Natural killer cell treated with Interleukin-12 subunit alpha and Interleukin-12 subunit beta and Interleukin-15 and Interleukin-18, amount 100 ng/mL, for 72 hours (primary cell): ENCODE results near the gene SLC26A1. TPM values are rescaled to one million over a fixed set of nuclear protein-coding genes. Genes with fewer than 3 reads are reported as not detected.
"Not testable (repeated sequence)": the region's sequence is repeated elsewhere in the genome, so short reads cannot be mapped to it uniquely, and the experiment has no call there.

ENCODE experiments used
- ATAC-seq, 2 donors: fragments of 150-1000 bp; cut with Tn5 transposase in 1 of 2; sonication (Bioruptor Pico), chemical (Tn5 transposase) in 1 of 2; 2 replicates each; pipeline ENCODE4 v1.10.0; 2021
- DNase-seq: peaks from one replicate; pipeline ENCODE4 v3.0.0; 2022; ENCODE audit warnings: low spot score
- H3K27ac Mint-ChIP-seq, 2 donors: 1 replicate in 1 of 2; 2 replicates in 1 of 2; pipeline ENCODE4 v1.8.0; 2022; ENCODE audit warnings: mixed read lengths in 2 of 2, mild to moderate bottlenecking in 1 of 2, moderate library complexity in 1 of 2
- H3K27me3 Mint-ChIP-seq, 2 donors: 1 replicate in 1 of 2; 2 replicates in 1 of 2; pipeline ENCODE4 v1.8.0; 2022; ENCODE audit warnings: mixed read lengths in 2 of 2
- H3K36me3 Mint-ChIP-seq: one replicate; pipeline ENCODE4 v1.8.0; 2022; ENCODE audit warnings: mixed read lengths
- H3K4me1 Mint-ChIP-seq, 2 donors: 1 replicate in 1 of 2; 2 replicates in 1 of 2; pipeline ENCODE4 v1.8.0; 2022; ENCODE audit warnings: low read depth in 2 of 2, mixed read lengths in 2 of 2, mild to moderate bottlenecking in 1 of 2
- H3K4me3 Mint-ChIP-seq: one replicate; pipeline ENCODE4 v1.8.0; 2022; ENCODE audit warnings: mixed read lengths
- H3K9me3 Mint-ChIP-seq: 2 replicates; pipeline ENCODE4 v1.8.0; 2022; ENCODE audit warnings: mixed read lengths
- total RNA-seq, 2 donors: library from RNA; stranded (reverse); gene quantifications; one replicate each; pipeline ENCODE4 v1.2.3, GENCODE V29; 2022

Gene SLC26A1
- total RNA-seq, 2 donors from 2014 or later = 0.88 TPM; not detected in 1

- DNase-seq (no peak), ATAC-seq (no peak)
- H3K36me3 Mint-ChIP-seq = no peaks in the 10 kb centered on the region
- H3K27me3 Mint-ChIP-seq = no peaks in the 10 kb centered on the region
- no peak overlapping the region for H3K4me3 Mint-ChIP-seq
- peak overlapping the region in 1 of 2 donors; percentile 73 for H3K27ac Mint-ChIP-seq
- H3K4me1 Mint-ChIP-seq = peaks cover 0 to 16% of the 10 kb centered on the region in 2 donors
- no peaks in the 10 kb centered on the region for H3K9me3 Mint-ChIP-seq
Measured at GRCh38 chr4:951594-952468, 41.4 kb downstream of the SLC26A1 start.

- Mint-ChIP-seq H3K36me3 (no peaks in the 10 kb centered on the region), H3K27me3 (no peaks in the 10 kb centered on the region), H3K4me1 (peaks cover 2 to 16% of the 10 kb centered on the region in 2 donors), H3K4me3 (no peak overlapping the region), H3K27ac (no peak overlapping the region), H3K9me3 (no peaks in the 10 kb centered on the region)
- DNase-seq = no peak
- ATAC-seq = no peak
Measured at GRCh38 chr4:951186-951585, 42.0 kb downstream of the SLC26A1 start.

- ATAC-seq (peak in 1 of 2 donors; percentile 52), DNase-seq (peak; percentile 44)
- no peaks in the 10 kb centered on the region for H3K27me3 Mint-ChIP-seq
- no peak overlapping the region for H3K4me3 Mint-ChIP-seq
- H3K27ac Mint-ChIP-seq = peak overlapping the region in 1 of 2 donors; percentile 69
- peaks cover 10 to 22% of the 10 kb centered on the region in 2 donors for H3K4me1 Mint-ChIP-seq
- no peaks in the 10 kb centered on the region for H3K36me3 Mint-ChIP-seq
- no peaks in the 10 kb centered on the region for H3K9me3 Mint-ChIP-seq
Measured at GRCh38 chr4:950136-951020, 42.8 kb downstream of the SLC26A1 start.

DNA sequence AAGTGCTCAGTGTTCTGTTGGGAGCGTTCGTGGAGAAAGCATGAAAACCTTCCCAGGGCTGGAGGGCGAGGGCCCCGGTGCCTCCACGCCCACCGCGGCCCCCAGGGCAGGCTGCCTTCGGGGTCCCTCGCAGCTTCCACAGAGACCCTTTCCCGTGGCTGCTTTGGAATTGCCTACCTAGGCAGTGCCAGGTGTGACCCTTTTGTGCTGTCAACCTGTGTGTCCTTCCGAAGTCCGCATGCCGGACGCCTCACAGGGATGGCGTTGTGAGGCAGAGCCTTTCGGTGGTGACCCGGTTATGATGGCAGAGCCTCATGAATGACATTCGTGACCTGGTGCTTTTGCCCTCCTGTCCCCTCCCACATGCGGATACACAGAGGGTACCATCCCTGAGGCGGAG, 43.5 kb downstream of the SLC26A1 start:
- Mint-ChIP-seq H3K4me3 (no peak overlapping the region), H3K9me3 (no peaks in the 10 kb centered on the region), H3K36me3 (no peaks in the 10 kb centered on the region), H3K4me1 (peaks cover 10 to 22% of the 10 kb centered on the region in 2 donors), H3K27me3 (no peaks in the 10 kb centered on the region), H3K27ac (no peak overlapping the region)
- ATAC-seq (no peak), DNase-seq (peak; percentile 60)

GRCh38 chr4:948936-949300, 44.3 kb downstream of the SLC26A1 start:
- H3K27ac Mint-ChIP-seq = no peak overlapping the region
- ATAC-seq (no peak), DNase-seq (peak; percentile 54)
- H3K4me3 Mint-ChIP-seq = no peak overlapping the region
- no peaks in the 10 kb centered on the region for H3K9me3 Mint-ChIP-seq
- H3K27me3 Mint-ChIP-seq = no peaks in the 10 kb centered on the region
- peaks cover 10 to 22% of the 10 kb centered on the region in 2 donors for H3K4me1 Mint-ChIP-seq
- H3K36me3 Mint-ChIP-seq = no peaks in the 10 kb centered on the region

DNA sequence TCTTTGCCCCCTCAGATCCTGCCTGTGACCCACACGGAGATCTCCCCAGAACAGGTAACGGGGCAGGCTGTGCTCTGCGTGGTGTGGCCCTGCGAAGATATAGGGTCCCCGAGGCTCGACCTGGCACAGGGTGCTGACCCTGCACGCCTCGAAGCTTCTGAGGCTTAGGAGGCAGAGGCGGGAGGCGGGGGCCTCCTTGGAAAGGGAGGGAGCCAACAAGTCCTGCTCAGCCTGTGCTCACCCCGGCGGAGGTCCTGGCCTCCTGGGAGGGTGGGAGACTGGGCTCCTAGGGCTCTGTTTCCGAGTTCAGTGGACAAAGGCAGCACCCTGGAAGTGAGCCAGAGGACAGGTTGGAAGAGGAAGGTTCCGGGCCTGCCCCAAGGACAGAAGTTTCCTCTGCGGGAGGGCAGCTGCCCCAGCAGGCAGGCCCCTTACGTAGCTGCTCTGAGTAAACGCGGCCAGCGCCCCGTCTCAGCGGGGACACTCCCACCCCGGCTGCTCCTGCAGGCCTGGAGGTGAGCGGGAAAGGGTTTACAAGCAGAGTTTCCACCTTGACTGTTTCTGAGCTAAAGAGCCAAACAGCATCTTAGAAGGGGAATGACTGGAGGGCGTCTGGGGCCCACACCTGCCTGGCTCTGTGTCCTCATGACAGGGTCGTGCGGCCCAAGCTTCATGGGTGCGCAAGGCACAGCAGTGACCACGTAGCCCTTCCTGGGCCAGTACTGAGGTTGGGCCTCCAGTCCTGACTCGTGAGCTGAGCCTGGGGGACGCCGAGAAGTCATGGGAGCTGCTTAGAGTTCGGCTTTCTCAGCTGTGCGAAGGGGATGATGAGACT, 44.9 kb downstream of the SLC26A1 start:
- H3K36me3 Mint-ChIP-seq = no peaks in the 10 kb centered on the region
- H3K27me3 Mint-ChIP-seq = no peaks in the 10 kb centered on the region
- DNase-seq = peak; percentile 52
- no peak overlapping the region for H3K27ac Mint-ChIP-seq
- no peaks in the 10 kb centered on the region for H3K9me3 Mint-ChIP-seq
- H3K4me1 Mint-ChIP-seq = peaks cover 10 to 22% of the 10 kb centered on the region in 2 donors
- ATAC-seq = no peak
- H3K4me3 Mint-ChIP-seq = no peak overlapping the region

- Mint-ChIP-seq H3K9me3 (no peaks in the 10 kb centered on the region), H3K4me1 (peaks cover 10 to 22% of the 10 kb centered on the region in 2 donors), H3K27me3 (no peaks in the 10 kb centered on the region), H3K4me3 (no peak overlapping the region), H3K36me3 (no peaks in the 10 kb centered on the region), H3K27ac (no peak overlapping the region)
- DNase-seq = peak; percentile 46
- no peak for ATAC-seq
Measured at GRCh38 chr4:947491-947971, 45.7 kb downstream of the SLC26A1 start.

GRCh38 chr4:946517-947471, 46.4 kb downstream of the SLC26A1 start:
- Mint-ChIP-seq H3K4me3 (no peak overlapping the region), H3K9me3 (no peaks in the 10 kb centered on the region), H3K27me3 (no peaks in the 10 kb centered on the region), H3K27ac (no peak overlapping the region), H3K4me1 (peaks cover 10 to 22% of the 10 kb centered on the region in 2 donors), H3K36me3 (no peaks in the 10 kb centered on the region)
- ATAC-seq = no peak
- peak; percentile 34 for DNase-seq

DNA sequence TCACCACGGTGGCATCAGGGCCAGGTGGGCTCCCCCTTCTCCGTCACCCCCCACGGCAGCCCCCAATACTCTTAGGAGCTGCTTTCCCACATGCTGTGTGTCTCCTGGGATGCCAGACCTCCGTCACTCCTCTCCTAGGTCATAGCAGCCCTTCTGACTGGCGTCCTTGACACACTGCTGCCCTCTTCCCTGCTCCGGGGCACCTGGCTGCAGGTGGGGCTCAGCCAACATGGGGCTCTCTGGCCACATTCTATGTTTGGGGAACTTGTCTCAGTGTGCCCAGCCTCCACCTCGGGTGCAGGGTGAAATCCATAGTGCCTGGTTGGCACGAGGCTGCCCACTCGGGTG, 47.1 kb downstream of the SLC26A1 start:
- ATAC-seq = no peak
- Mint-ChIP-seq H3K27me3 (no peaks in the 10 kb centered on the region), H3K36me3 (no peaks in the 10 kb centered on the region), H3K27ac (no peak overlapping the region), H3K4me1 (peaks cover 10 to 20% of the 10 kb centered on the region in 2 donors), H3K9me3 (no peaks in the 10 kb centered on the region), H3K4me3 (no peak overlapping the region)
- DNase-seq = no peak

DNA sequence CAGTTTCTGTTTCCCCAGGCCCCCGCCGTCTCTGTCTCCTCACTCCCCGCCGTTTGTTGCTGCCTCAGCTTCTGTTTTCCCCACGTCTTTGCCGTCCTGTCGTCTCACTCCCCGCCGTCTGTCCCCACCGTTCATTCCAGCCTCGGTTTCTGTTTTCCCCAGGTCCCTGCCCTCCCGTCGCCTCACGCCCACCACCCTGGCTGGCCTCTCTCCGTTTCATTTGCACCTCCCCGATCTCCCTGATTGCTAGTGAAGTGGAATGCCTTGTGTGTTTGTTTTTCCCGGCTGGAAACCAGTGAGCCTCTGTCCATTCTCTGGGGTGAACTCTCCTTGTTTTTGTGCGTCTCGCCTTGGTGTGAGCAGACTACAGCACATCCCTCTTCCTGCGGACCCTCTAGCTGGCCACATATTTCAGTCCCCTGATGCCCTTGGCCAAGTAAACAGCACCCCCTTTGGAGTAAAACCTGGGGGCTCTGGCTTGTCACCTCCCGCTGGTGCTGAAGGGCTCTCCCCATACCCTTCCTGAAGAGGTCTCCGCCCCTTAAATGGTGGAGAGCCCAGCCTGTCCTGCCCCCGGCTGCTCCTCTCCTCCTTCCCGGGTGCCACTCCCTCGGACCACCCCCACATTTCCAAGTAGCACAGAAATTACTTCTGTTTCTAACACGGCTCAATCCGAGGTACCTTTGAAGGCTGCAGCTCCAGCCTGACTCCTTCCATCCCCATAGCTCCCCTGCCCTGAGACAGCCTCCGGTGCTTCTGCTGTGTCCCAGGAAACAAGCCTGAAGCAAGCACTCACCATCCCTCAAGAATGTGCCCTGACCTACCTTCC, 47.7 kb downstream of the SLC26A1 start:
- Mint-ChIP-seq H3K36me3 (no peaks in the 10 kb centered on the region), H3K27ac (no peak overlapping the region), H3K4me3 (no peak overlapping the region), H3K27me3 (no peaks in the 10 kb centered on the region), H3K4me1 (peaks cover 10 to 15% of the 10 kb centered on the region in 2 donors), H3K9me3 (no peaks in the 10 kb centered on the region)
- DNase-seq (peak; percentile 51), ATAC-seq (no peak)

DNA sequence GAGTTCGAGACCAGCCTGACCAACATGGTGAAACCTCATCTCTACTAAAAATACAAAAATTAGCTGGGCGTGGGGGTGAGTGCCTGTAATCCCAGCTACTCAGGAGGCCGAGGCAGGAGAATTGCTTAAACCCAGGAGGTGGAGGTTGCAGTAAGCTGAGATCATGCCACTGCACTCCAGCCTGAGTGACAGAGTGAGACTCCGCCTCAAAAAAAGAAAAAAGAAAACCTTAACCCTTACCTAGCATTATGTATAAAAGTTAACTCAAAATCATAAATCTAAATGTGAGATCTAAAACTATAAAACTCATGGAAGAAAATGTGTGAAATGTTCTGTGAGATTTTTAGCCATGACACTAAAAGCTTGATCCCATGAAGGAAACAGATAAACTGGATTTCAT, 53.7 kb downstream of the SLC26A1 start:
- DNase-seq, ATAC-seq, H3K27ac Mint-ChIP-seq, H3K36me3 Mint-ChIP-seq, H3K27me3 Mint-ChIP-seq, H3K4me1 Mint-ChIP-seq, H3K9me3 Mint-ChIP-seq, H3K4me3 Mint-ChIP-seq: not testable (repeated sequence)
